CD4-positive, alpha-beta T cell treated with Interleukin-1 beta for 1 hour (primary cell): ENCODE data around the gene FARS2.
"Not testable (repeated sequence)": the region's sequence is repeated elsewhere in the genome, so short reads cannot be mapped to it uniquely, and the experiment has no call there.

Experiments
- DNase-seq, 2 donors: peaks; one replicate each; pipeline ENCODE4 v3.0.0-alpha.2; 2020 to 2022

Gene FARS2

GRCh38 chr6:5677219-5678000, 416.1 kb downstream of the FARS2 start:
- DNase-seq, result no peak

- no peak for DNase-seq
These were observed 418.0 kb downstream of the FARS2 start for GRCh38 chr6:5679270-5679669.

GRCh38 chr6:5679691-5680090, 418.4 kb downstream of the FARS2 start:
- no peak for DNase-seq

GRCh38 chr6:5680095-5680494, 418.8 kb downstream of the FARS2 start:
- DNase-seq, result no peak

GRCh38 chr6:5681480-5681879, 420.2 kb downstream of the FARS2 start:
- no peak for DNase-seq

GRCh38 chr6:5682530-5682929, 421.2 kb downstream of the FARS2 start:
- no peak for DNase-seq

GRCh38 chr6:5683747-5684146, 422.4 kb downstream of the FARS2 start:
- DNase-seq, result not testable (repeated sequence)

GRCh38 chr6:5684320-5685053, 423.2 kb downstream of the FARS2 start:
- DNase-seq, result no peak

GRCh38 chr6:5693225-5694145, 432.2 kb downstream of the FARS2 start:
- no peak for DNase-seq

GRCh38 chr6:5695260-5696245, 434.2 kb downstream of the FARS2 start:
- DNase-seq, result no peak

GRCh38 chr6:5697508-5697907, 436.2 kb downstream of the FARS2 start:
- no peak for DNase-seq

GRCh38 chr6:5698318-5698717, 437.0 kb downstream of the FARS2 start:
- DNase-seq, result no peak

- DNase-seq, result not testable (repeated sequence)
These were observed 437.8 kb downstream of the FARS2 start for GRCh38 chr6:5699064-5699463.

GRCh38 chr6:5701174-5701573, 439.9 kb downstream of the FARS2 start:
- no peak for DNase-seq

GRCh38 chr6:5704708-5705107, 443.4 kb downstream of the FARS2 start:
- no peak for DNase-seq

- no peak for DNase-seq
These were observed 443.9 kb downstream of the FARS2 start for GRCh38 chr6:5705252-5705651.

GRCh38 chr6:5706124-5707033, 445.1 kb downstream of the FARS2 start:
- no peak for DNase-seq

- DNase-seq, result no peak
These were observed 446.1 kb downstream of the FARS2 start for GRCh38 chr6:5707281-5708045.

- DNase-seq, result no peak
These were observed 449.2 kb downstream of the FARS2 start for GRCh38 chr6:5710516-5710915.

- no peak for DNase-seq
These were observed 449.6 kb downstream of the FARS2 start for GRCh38 chr6:5710936-5711335.
